H1 (cell line): ENCODE results near the gene CD151. TPM values are rescaled to one million over a fixed set of nuclear protein-coding genes. Genes with fewer than 3 reads are reported as not detected.
A peak's percentile ranks its signal among the peaks of the same experiment; 100 is the strongest.

Experiments used
- CTCF ChIA-PET: fragments of 300-600 bp; sonication (Branson Sonifier 250); formaldehyde crosslinking; loops from one replicate; lab custom pipeline; 2021; ENCODE audit not compliant: partially characterized antibody; lab: Charles Lee
- POLR2A ChIA-PET: fragments of 300-600 bp; sonication (Branson Sonifier 250); formaldehyde crosslinking; loops from one replicate; lab custom pipeline; 2021; ENCODE audit warnings: inconsistent platforms; ENCODE audit not compliant: partially characterized antibody; lab: Charles Lee
- DNase-seq, 2 experiments: peaks; one replicate each; pipeline versions ENCODE4 v3.0.0 to v3.0.0-alpha.2; 2010 to 2022; ENCODE audit warnings: low spot score in 2 of 2, low read depth in 1 of 2, mixed read lengths in 1 of 2
- FAIRE-seq: peaks from 2 replicates; lab custom pipeline; 2011; peaks lifted over from hg19 to GRCh38; lab: Jason Lieb, UNC
- H2AFZ ChIP-seq: 2 replicates; pipeline ENCODE4 v1.8.1; 2012; ENCODE audit warnings: low read length, inconsistent platforms
- H2AK5ac ChIP-seq: 2 replicates; pipeline ENCODE4 v1.6.1; 2013; ENCODE audit warnings: low read depth, low read length
- H2BK120ac ChIP-seq: replicated peaks from 2 replicates; pipeline ENCODE3; 2013; ENCODE audit warnings: low read depth, low read length, inconsistent platforms
- H2BK12ac ChIP-seq: 2 replicates; pipeline ENCODE4 v1.6.1; 2013; ENCODE audit warnings: low read depth, low read length
- H2BK15ac ChIP-seq: 2 replicates; pipeline ENCODE4 v1.6.1; 2013; ENCODE audit warnings: low read length
- H2BK20ac ChIP-seq: 2 replicates; pipeline ENCODE4 v1.6.1; 2013; ENCODE audit warnings: low read length
- H2BK5ac ChIP-seq: 2 replicates; pipeline ENCODE4 v1.6.1; 2013; ENCODE audit warnings: low read depth, low read length
- H3K14ac ChIP-seq: 2 replicates; pipeline ENCODE4 v1.6.1; 2013; ENCODE audit warnings: inconsistent platforms; ENCODE audit not compliant: insufficient read length
- H3K18ac ChIP-seq: 2 replicates; pipeline ENCODE4 v1.6.1; 2013; ENCODE audit warnings: low read length; ENCODE audit errors: extremely low read depth
- H3K23ac ChIP-seq: 2 replicates; pipeline ENCODE4 v1.6.1; 2013; ENCODE audit warnings: inconsistent platforms; ENCODE audit not compliant: insufficient read length
- H3K23me2 ChIP-seq: 2 replicates; pipeline ENCODE4 v1.6.1; 2013; ENCODE audit warnings: low read depth, low read length
- H3K27ac ChIP-seq: 2 replicates; pipeline ENCODE4 v1.6.1; 2011; ENCODE audit warnings: low read depth, low read length, inconsistent platforms
- H3K27me3 ChIP-seq, 4 experiments: replicated peaks in 1 of 4; 1 replicate in 1 of 4; 2 replicates in 3 of 4; pipeline versions ENCODE4 v1.6.1 to v1.8.1; 2011 to 2013; ENCODE audit warnings: low read length in 3 of 4, mild to moderate bottlenecking in 3 of 4, inconsistent platforms in 2 of 4, mixed read lengths in 2 of 4, moderate library complexity in 1 of 4; ENCODE audit not compliant: control insufficient read depth in 3 of 4, insufficient read depth in 3 of 4; ENCODE audit errors: extremely low read depth in 1 of 4
- H3K36me3 ChIP-seq, 4 experiments: 2 replicates each; pipeline versions ENCODE4 v1.6.1 to v1.8.1; 2011 to 2013; ENCODE audit warnings: mild to moderate bottlenecking in 4 of 4, low read length in 3 of 4, moderate library complexity in 2 of 4, control low read depth in 1 of 4, inconsistent platforms in 1 of 4; ENCODE audit not compliant: insufficient read depth in 4 of 4, control insufficient read depth in 2 of 4
- H3K4ac ChIP-seq: replicated peaks from 2 replicates; pipeline ENCODE3; 2013; ENCODE audit warnings: low read length, low read depth, mixed read lengths, inconsistent platforms; ENCODE audit not compliant: insufficient read length
- H3K4me1 ChIP-seq, 4 experiments: replicated peaks in 1 of 4; 1 replicate in 1 of 4; 2 replicates in 3 of 4; pipeline versions ENCODE4 v1.6.1 to v1.8.1; 2011 to 2013; ENCODE audit warnings: low read length in 3 of 4, inconsistent platforms in 2 of 4, mixed read lengths in 1 of 4; ENCODE audit not compliant: insufficient read depth in 4 of 4, control insufficient read depth in 3 of 4
- H3K4me2 ChIP-seq, 2 experiments: 2 replicates each; pipeline versions ENCODE4 v1.6.1 to v1.8.1; 2011 to 2013; ENCODE audit warnings: low read depth in 2 of 2, low read length in 2 of 2, control low read depth in 1 of 2, inconsistent platforms in 1 of 2, mild to moderate bottlenecking in 1 of 2; ENCODE audit not compliant: insufficient read depth in 1 of 2
- H3K4me3 ChIP-seq, 4 experiments: fragments of 200-600, 300-600 bp in 1 of 4; sonication (generic), shearing (Covaris generic), sonication (Bioruptor Twin) in 1 of 4; 2 replicates each; pipeline versions ENCODE4 v1.5.1 to v1.8.1; 2011 to 2016; ENCODE audit warnings: low read length in 4 of 4, low read depth in 3 of 4, control low read depth in 2 of 4, inconsistent platforms in 2 of 4, mild to moderate bottlenecking in 2 of 4, mixed read lengths in 1 of 4, moderate library complexity in 1 of 4; ENCODE audit not compliant: insufficient read depth in 2 of 4; ENCODE audit errors: extremely low read depth in 1 of 4
- H3K56ac ChIP-seq: replicated peaks from 2 replicates; pipeline ENCODE3; 2013; ENCODE audit warnings: low read depth, mild to moderate bottlenecking, mixed read lengths, low read length, inconsistent platforms; ENCODE audit not compliant: insufficient read length
- H3K79me1 ChIP-seq: 2 replicates; pipeline ENCODE4 v1.6.1; 2013; ENCODE audit warnings: low read depth, low read length, control low read depth
- H3K79me2 ChIP-seq, 2 experiments: 2 replicates each; pipeline versions ENCODE4 v1.6.1 to v1.8.1; 2012 to 2013; ENCODE audit warnings: low read length in 2 of 2, mild to moderate bottlenecking in 2 of 2, inconsistent platforms in 1 of 2; ENCODE audit not compliant: insufficient read depth in 2 of 2, control insufficient read depth in 1 of 2
- H3K9ac ChIP-seq, 4 experiments: replicated peaks in 1 of 4; 1 replicate in 1 of 4; 2 replicates in 3 of 4; pipeline versions ENCODE4 v1.6.1 to v1.8.1; 2011 to 2013; ENCODE audit warnings: low read depth in 3 of 4, low read length in 3 of 4, control low read depth in 2 of 4, mild to moderate bottlenecking in 2 of 4, moderate library complexity in 2 of 4, inconsistent platforms in 1 of 4; ENCODE audit errors: extremely low read depth in 1 of 4
- H3K9me3 ChIP-seq, 2 experiments: 2 replicates each; pipeline versions ENCODE4 v1.6.1 to v1.8.1; 2012 to 2013; ENCODE audit warnings: mild to moderate bottlenecking in 2 of 2, moderate library complexity in 2 of 2, control low read depth in 1 of 2, inconsistent platforms in 1 of 2, low read depth in 1 of 2, low read length in 1 of 2, mixed read lengths in 1 of 2; ENCODE audit not compliant: insufficient read depth in 2 of 2
- H4K20me1 ChIP-seq, 2 experiments: replicated peaks in 1 of 2; 2 replicates each; pipeline versions ENCODE3 to v1.8.1; 2011 to 2013; ENCODE audit warnings: inconsistent platforms in 2 of 2, low read length in 2 of 2, mild to moderate bottlenecking in 1 of 2; ENCODE audit not compliant: insufficient read depth in 2 of 2, control insufficient read depth in 1 of 2
- H4K5ac ChIP-seq: 2 replicates; pipeline ENCODE4 v1.6.1; 2013; ENCODE audit warnings: low read length, low read depth, mixed read lengths, inconsistent platforms; ENCODE audit not compliant: insufficient read length
- H4K8ac ChIP-seq: 2 replicates; pipeline ENCODE4 v1.8.0; 2013; ENCODE audit warnings: mild to moderate bottlenecking, moderate library complexity, low read length, inconsistent platforms; ENCODE audit not compliant: insufficient read depth; ENCODE audit errors: extremely low read depth
- H4K91ac ChIP-seq: replicated peaks from 2 replicates; pipeline ENCODE3; 2013; ENCODE audit warnings: low read length, mixed read lengths, inconsistent platforms; ENCODE audit not compliant: insufficient read length
- HDAC2 ChIP-seq, 2 experiments: fragments of 300-600 bp in 1 of 2; sonication (generic) in 1 of 2; IDR thresholded peaks; 2 replicates each; pipeline ENCODE4 v1.6.1; 2011 to 2012; ENCODE audit warnings: low read depth in 2 of 2, low read length in 2 of 2, mild to moderate bottlenecking in 2 of 2, moderate library complexity in 2 of 2, borderline replicate concordance in 1 of 2, inconsistent platforms in 1 of 2
- POLR2A ChIP-seq, 2 experiments: IDR thresholded peaks; 1 replicate in 1 of 2; 2 replicates in 1 of 2; pipeline ENCODE4 v1.6.1; 2011; ENCODE audit warnings: low read depth in 2 of 2, low read length in 2 of 2, mild to moderate bottlenecking in 2 of 2; ENCODE audit errors: control extremely low read depth in 1 of 2
- POLR2AphosphoS5 ChIP-seq: IDR thresholded peaks from 2 replicates; pipeline ENCODE4 v1.6.1; 2011; ENCODE audit warnings: low read depth, low read length
- WGBS, 2 experiments: shearing (Covaris generic) in 1 of 2; methylation state at CpG; one replicate each; pipeline versions ENCODE4 v1.1.6 to v1.1.7; 2013 to 2015; ENCODE audit warnings: low lambda C conversion rate in 2 of 2, mixed read lengths in 2 of 2, inconsistent platforms in 1 of 2, low coverage in 1 of 2, missing lambda C conversion rate in 1 of 2; ENCODE audit not compliant: insufficient replicate concordance in 2 of 2, insufficient coverage in 1 of 2, insufficient read length in 1 of 2; ENCODE audit errors: extremely low coverage in 1 of 2, missing lambda C conversion rate in 1 of 2; 5-methylcytosine and 5-hydroxymethylcytosine counted together
- polyA plus RNA-seq, 7 experiments: library from polyadenylated mRNA; depleted of rRNA in 3 of 7; stranded (reverse) in 5 of 7; unstranded in 2 of 7; fragments of >200 nt in 5 of 7; fragments of 200-250 nt in 2 of 7; gene quantifications; 1 replicate in 5 of 7; 2 replicates in 1 of 7; 4 replicates in 1 of 7; pipeline versions ENCODE4 v1.2.1 to v1.2.3, GENCODE V29; 2011 to 2013; ENCODE audit warnings: missing spikeins in 2 of 7, mixed read lengths in 2 of 7
- total RNA-seq: library from RNA; stranded (reverse); fragmentation: NEBNext Ultra II Directional; extraction: Animal tissue kit (Norgen Biotek cat#: 25700); gene quantifications from 2 replicates; pipeline ENCODE4 v1.2.1, GENCODE V29; 2021

Gene CD151
- total and polyA plus RNA-seq, 2 of the 8 experiments (the other 6 are each of a cell fraction or from before 2014, with no cell fraction given): 101 to 212 TPM

DNA sequence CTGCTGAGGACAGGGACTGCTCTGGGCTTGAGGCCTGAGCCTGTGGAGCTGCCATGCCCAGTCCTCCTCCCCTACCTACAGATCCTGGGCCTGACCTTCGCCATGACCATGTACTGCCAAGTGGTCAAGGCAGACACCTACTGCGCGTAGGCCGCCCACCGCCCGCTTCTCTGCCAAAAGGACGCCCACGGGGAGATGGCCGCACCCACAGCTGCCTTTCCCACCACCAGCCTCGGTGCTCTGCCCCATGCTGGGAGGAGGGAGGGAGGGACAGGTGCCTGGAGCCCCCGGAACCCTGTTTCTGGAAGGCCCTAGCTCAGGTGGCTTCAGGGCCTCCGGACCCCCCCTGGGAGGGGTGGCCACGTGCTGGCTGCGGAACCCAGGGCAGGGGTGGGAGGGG, 33.7 kb downstream of the CD151 start:
- peaks cover 9 to 39% of the 10 kb centered on the region in 2 experiments for H4K20me1 ChIP-seq
- H3K36me3 ChIP-seq: peaks cover 0 to 4% (median 0%) of the 10 kb centered on the region in 4 experiments; a peak in 3 of 8 replicates
- no peak for FAIRE-seq
- no peaks in the 10 kb centered on the region for H3K79me1 ChIP-seq
- H3K23ac ChIP-seq: no peak overlapping the region
- H2BK15ac ChIP-seq: no peak overlapping the region
- no peak overlapping the region for H3K4ac ChIP-seq
- no peak overlapping the region; a peak in 1 of 7 replicates for H3K9ac ChIP-seq
- no peaks in the 10 kb centered on the region for H3K23me2 ChIP-seq
- H2BK120ac ChIP-seq: no peak overlapping the region
- no peaks in the 10 kb centered on the region for H3K79me2 ChIP-seq
- H3K4me2 ChIP-seq: no peak overlapping the region
- H4K8ac ChIP-seq: no peak overlapping the region
- H4K5ac ChIP-seq: no peak overlapping the region
- no peak overlapping the region for H2AFZ ChIP-seq
- no peak overlapping the region for H3K56ac ChIP-seq
- H3K9me3 ChIP-seq: no peaks in the 10 kb centered on the region
- ChIA-PET CTCF (interaction anchor here (0.7 to 6.3 kb wide), 5 partner anchors 10 to 180 kb away, joined by 3 to 35 read pairs (median 4); no protein-coding TSS in a partner anchor), POLR2A (interaction anchor here (1.3 to 4.8 kb wide), 5 partner anchors 8 to 184 kb away, joined by 3 to 24 read pairs (median 5); no protein-coding TSS in a partner anchor)
- no peaks in the 10 kb centered on the region for H3K27me3 ChIP-seq
- H3K14ac ChIP-seq: no peak overlapping the region
- H2BK5ac ChIP-seq: no peak overlapping the region
- DNase-seq: no peak
- H2BK12ac ChIP-seq: no peak overlapping the region
- H2AK5ac ChIP-seq: no peak overlapping the region
- peaks cover 0 to 36% (median 29%) of the 10 kb centered on the region in 4 experiments; a peak in 6 of 7 replicates for H3K4me1 ChIP-seq
- H4K91ac ChIP-seq: no peak overlapping the region
- no peak overlapping the region for H3K4me3 ChIP-seq
- 80% methylated on average over 1 of the region's 14 CpGs; no CpG with 5 or more reads in 1 of the 2 experiments for WGBS, 2 experiments
- H2BK20ac ChIP-seq: no peak overlapping the region
- no peak overlapping the region for H3K27ac ChIP-seq
- TF ChIP-seq POLR2A (IDR thresholded peaks at IDR 0.05; ENCODE audit: control extremely low read depth in 1 of 2, low read depth in 2 of 2, low read length in 2 of 2): peak in 1 of 2 experiments; percentile 49; a peak in 1 of 3 replicates
- TF ChIP-seq HDAC2 (IDR thresholded peaks at IDR 0.05; ENCODE audit: borderline replicate concordance in 1 of 2, low read depth in 2 of 2, low read length in 2 of 2): no peak
- peak; percentile 72; the same call in 1 of the 2 replicates for TF ChIP-seq POLR2AphosphoS5
- no peak overlapping the region for H3K18ac ChIP-seq
